ENCODE results near the gene USP47. TPM values are rescaled to one million over a fixed set of nuclear protein-coding genes. Genes with fewer than 3 reads are reported as not detected.

The USP47 gene
- total RNA-seq, 2 experiments from 2014 or later = 40.1 to 44.8 TPM

- Mint-ChIP-seq H3K36me3 (peaks cover 1% of the 10 kb centered on the region), H3K9me3 (ENCODE audit: low read depth) (no peaks in the 10 kb centered on the region), H3K4me1 (peaks cover 29% of the 10 kb centered on the region), H3K27ac (no peak overlapping the region), H3K27me3 (peaks cover 8% of the 10 kb centered on the region), H3K4me3 (no peak overlapping the region)
- CTCF ChIA-PET = interaction anchor here (0.6 to 2.5 kb wide), 8 partner anchors 15 to 124 kb away, joined by 3 to 6 read pairs (median 3); no protein-coding TSS in a partner anchor
- ATAC-seq (peak; percentile 69), DNase-seq (peak; percentile 80)
Observed at GRCh38 chr11:11842421-11843008, 743 bp downstream of the USP47 start.

- H3K9me3 Mint-ChIP-seq (ENCODE audit: low read depth) = no peaks in the 10 kb centered on the region
- peaks cover 30% of the 10 kb centered on the region for H3K4me1 Mint-ChIP-seq
- peaks cover 2% of the 10 kb centered on the region for H3K36me3 Mint-ChIP-seq
- no peak overlapping the region for H3K27ac Mint-ChIP-seq
- no peak overlapping the region for H3K4me3 Mint-ChIP-seq
- no peak for DNase-seq
- peaks cover 8% of the 10 kb centered on the region for H3K27me3 Mint-ChIP-seq
- ATAC-seq = no peak
- CTCF ChIA-PET = interaction anchor here (1.0 to 2.5 kb wide), 7 partner anchors 14 to 201 kb away, joined by 3 to 7 read pairs (median 5); no protein-coding TSS in a partner anchor
Observed at GRCh38 chr11:11843211-11843621, 1.4 kb downstream of the USP47 start.

GRCh38 chr11:11843642-11844041 is 1.9 kb downstream of the USP47 start:
- Mint-ChIP-seq H3K4me1 (peaks cover 30% of the 10 kb centered on the region), H3K27me3 (peaks cover 5% of the 10 kb centered on the region), H3K27ac (no peak overlapping the region), H3K4me3 (no peak overlapping the region), H3K36me3 (peaks cover 2% of the 10 kb centered on the region), H3K9me3 (ENCODE audit: low read depth) (no peaks in the 10 kb centered on the region)
- CTCF ChIA-PET = interaction anchor here (1.0 to 2.5 kb wide), 6 partner anchors 13 to 200 kb away, joined by 3 to 7 read pairs (median 5); no protein-coding TSS in a partner anchor
- DNase-seq (no peak), ATAC-seq (no peak)

GRCh38 chr11:11844272-11844671 is 2.5 kb downstream of the USP47 start:
- Mint-ChIP-seq H3K27me3 (no peaks in the 10 kb centered on the region), H3K27ac (no peak overlapping the region), H3K4me3 (no peak overlapping the region), H3K36me3 (peaks cover 2% of the 10 kb centered on the region), H3K9me3 (ENCODE audit: low read depth) (no peaks in the 10 kb centered on the region), H3K4me1 (peaks cover 36% of the 10 kb centered on the region)
- DNase-seq = no peak
- CTCF ChIA-PET = interaction anchor here (1.0 to 2.5 kb wide), 5 partner anchors 35 to 200 kb away, joined by 4 to 7 read pairs (median 6); no protein-coding TSS in a partner anchor
- ATAC-seq = no peak

- Mint-ChIP-seq H3K27ac (no peak overlapping the region), H3K36me3 (peaks cover 2% of the 10 kb centered on the region), H3K4me3 (peak overlapping the region; percentile 45)
Observed at GRCh38 chr11:11845071-11845470, 3.3 kb downstream of the USP47 start.

GRCh38 chr11:11845551-11845950 is 3.8 kb downstream of the USP47 start:
- Mint-ChIP-seq H3K4me3 (peak overlapping the region; percentile 45), H3K4me1 (peaks cover 49% of the 10 kb centered on the region), H3K36me3 (peaks cover 2% of the 10 kb centered on the region), H3K9me3 (ENCODE audit: low read depth) (no peaks in the 10 kb centered on the region), H3K27me3 (no peaks in the 10 kb centered on the region), H3K27ac (no peak overlapping the region)
- ATAC-seq (no peak), DNase-seq (no peak)
- CTCF ChIA-PET = interaction anchor here (1.1 to 2.0 kb wide), 2 partner anchors 46 to 202 kb away, joined by 3 to 7 read pairs; no protein-coding TSS in a partner anchor

More at GRCh38 chr11:11845071-11845470, 3.3 kb downstream of the USP47 start:
- no peak for DNase-seq
- CTCF ChIA-PET = interaction anchor here (1.1 to 2.2 kb wide), 3 partner anchors 35 to 202 kb away, joined by 3 to 7 read pairs (median 7); no protein-coding TSS in a partner anchor
- Mint-ChIP-seq H3K4me1 (peaks cover 44% of the 10 kb centered on the region), H3K27me3 (no peaks in the 10 kb centered on the region), H3K9me3 (ENCODE audit: low read depth) (no peaks in the 10 kb centered on the region)
- ATAC-seq = no peak

GRCh38 chr11:11847082-11847481 is 5.3 kb downstream of the USP47 start:
- no peaks in the 10 kb centered on the region for H3K9me3 Mint-ChIP-seq (ENCODE audit: low read depth)
- H3K27me3 Mint-ChIP-seq = no peaks in the 10 kb centered on the region
- H3K4me1 Mint-ChIP-seq = peaks cover 58% of the 10 kb centered on the region
- H3K4me3 Mint-ChIP-seq = no peak overlapping the region
- ATAC-seq (no peak), DNase-seq (no peak)
- CTCF ChIA-PET = no interaction called here
- H3K36me3 Mint-ChIP-seq = peaks cover 2% of the 10 kb centered on the region
- no peak overlapping the region for H3K27ac Mint-ChIP-seq

GRCh38 chr11:11848891-11849746 is 7.3 kb downstream of the USP47 start:
- Mint-ChIP-seq H3K27ac (peak overlapping the region; percentile 57), H3K36me3 (peaks cover 2% of the 10 kb centered on the region), H3K27me3 (no peaks in the 10 kb centered on the region), H3K9me3 (ENCODE audit: low read depth) (no peaks in the 10 kb centered on the region), H3K4me1 (peaks cover 69% of the 10 kb centered on the region), H3K4me3 (no peak overlapping the region)
- CTCF ChIA-PET = interaction anchor here (0.6 to 2.9 kb wide), 23 partner anchors 8 to 1042 kb away, joined by 3 to 12 read pairs (median 5); no protein-coding TSS in a partner anchor
- DNase-seq (peak; percentile 75), ATAC-seq (peak; percentile 81)

GRCh38 chr11:11850668-11851067 is 8.9 kb downstream of the USP47 start:
- H3K4me1 Mint-ChIP-seq = peaks cover 60% of the 10 kb centered on the region
- H3K9me3 Mint-ChIP-seq (ENCODE audit: low read depth) = no peaks in the 10 kb centered on the region
- no peaks in the 10 kb centered on the region for H3K27me3 Mint-ChIP-seq
- DNase-seq = no peak
- CTCF ChIA-PET = interaction anchor here (2.1 to 2.9 kb wide), 2 partner anchors 10 to 63 kb away, joined by 6 to 12 read pairs; no protein-coding TSS in a partner anchor
- H3K4me3 Mint-ChIP-seq = no peak overlapping the region
- ATAC-seq = no peak
- H3K36me3 Mint-ChIP-seq = peaks cover 2% of the 10 kb centered on the region
- H3K27ac Mint-ChIP-seq = no peak overlapping the region

- DNase-seq (peak; percentile 63), ATAC-seq (peak; percentile 64)
- H3K36me3 Mint-ChIP-seq = peaks cover 1% of the 10 kb centered on the region
- peaks cover 46% of the 10 kb centered on the region for H3K4me1 Mint-ChIP-seq
- no peak overlapping the region for H3K4me3 Mint-ChIP-seq
- no peaks in the 10 kb centered on the region for H3K27me3 Mint-ChIP-seq
- CTCF ChIA-PET = interaction anchor here (0.7 to 2.0 kb wide), 6 partner anchors 8 to 188 kb away, joined by 3 to 9 read pairs (median 4); no protein-coding TSS in a partner anchor
- peak overlapping the region; percentile 36 for H3K27ac Mint-ChIP-seq
- H3K9me3 Mint-ChIP-seq (ENCODE audit: low read depth) = no peaks in the 10 kb centered on the region
Observed at GRCh38 chr11:11856638-11857037, 14.9 kb downstream of the USP47 start.

- no peaks in the 10 kb centered on the region for H3K27me3 Mint-ChIP-seq
- CTCF ChIA-PET = interaction anchor here (1.3 to 2.0 kb wide), 4 partner anchors 9 to 187 kb away, joined by 4 to 9 read pairs (median 5); no protein-coding TSS in a partner anchor
- H3K4me1 Mint-ChIP-seq = peaks cover 39% of the 10 kb centered on the region
- H3K27ac Mint-ChIP-seq = peak overlapping the region; percentile 67
- H3K9me3 Mint-ChIP-seq (ENCODE audit: low read depth) = no peaks in the 10 kb centered on the region
- peaks cover 1% of the 10 kb centered on the region for H3K36me3 Mint-ChIP-seq
- peak overlapping the region; percentile 56 for H3K4me3 Mint-ChIP-seq
- ATAC-seq (peak; percentile 76), DNase-seq (no peak)
Observed at GRCh38 chr11:11857769-11858168, 16.0 kb downstream of the USP47 start.

GRCh38 chr11:11858676-11859075 is 16.9 kb downstream of the USP47 start:
- DNase-seq (no peak), ATAC-seq (no peak)
- Mint-ChIP-seq H3K4me3 (peak overlapping the region; percentile 16), H3K36me3 (peaks cover 1% of the 10 kb centered on the region), H3K9me3 (ENCODE audit: low read depth) (no peaks in the 10 kb centered on the region), H3K27me3 (no peaks in the 10 kb centered on the region), H3K4me1 (peaks cover 33% of the 10 kb centered on the region), H3K27ac (peak overlapping the region; percentile 13)
- CTCF ChIA-PET = interaction anchor here (0.9 kb wide), 1 partner anchor 16 kb away, joined by 3 read pairs; no protein-coding TSS in a partner anchor
